OCI-LY7 (cell line): Measurements from ENCODE around the gene FCSK. TPM values are rescaled to one million over a fixed set of nuclear protein-coding genes. Genes with fewer than 3 reads are reported as not detected.
A peak's percentile ranks its signal among the peaks of the same experiment; 100 is the strongest.

ENCODE experiments used
- BruUV-seq: library from RNA; stranded (reverse); fragments of 400-500 nt; replicated peaks from 2 replicates; lab custom pipeline; 2021; lab: Mats Ljungman, UMichigan
- CTCF ChIA-PET: fragments of 300-600 bp; sonication (Branson Sonifier 250); formaldehyde crosslinking; loops from one replicate; lab custom pipeline; 2022; ENCODE audit warnings: antibody characterized with exemption; ENCODE audit not compliant: unreplicated experiment; lab: Charles Lee
- POLR2A ChIA-PET: fragments of 300-600 bp; sonication (Branson Sonifier 250); formaldehyde crosslinking; loops from one replicate; lab custom pipeline; 2022; ENCODE audit warnings: antibody characterized with exemption; lab: Charles Lee
- DNase-seq: peaks from one replicate; pipeline ENCODE4 v3.0.0-alpha.2; 2015; ENCODE audit warnings: low spot score
- H2AFZ ChIP-seq: fragments of 200-600 bp; sonication (generic), shearing (Covaris generic); 2 replicates; pipeline ENCODE4 v1.6.1; 2014; ENCODE audit warnings: mild to moderate bottlenecking, antibody characterized with exemption, low read length, moderate library complexity
- H3K27ac ChIP-seq: fragments of 200-600 bp; sonication (generic); 2 replicates; pipeline ENCODE4 v1.5.1; 2014; ENCODE audit warnings: mixed run types, low read depth, mild to moderate bottlenecking, moderate library complexity, low read length, inconsistent platforms; ENCODE audit not compliant: poor library complexity, severe bottlenecking
- H3K36me3 ChIP-seq: fragments of 200-600 bp; sonication (generic); 2 replicates; pipeline ENCODE4 v1.6.1; 2014; ENCODE audit warnings: mild to moderate bottlenecking, antibody characterized with exemption, low read length, moderate library complexity, mixed read lengths; ENCODE audit not compliant: insufficient read depth
- H3K4me1 ChIP-seq: fragments of 200-600 bp; sonication (generic); 2 replicates; pipeline ENCODE4 v1.5.1; 2014; ENCODE audit warnings: mild to moderate bottlenecking, low read length; ENCODE audit not compliant: insufficient read depth, poor library complexity, severe bottlenecking
- H3K4me2 ChIP-seq: fragments of 200-600 bp; sonication (generic); 2 replicates; pipeline ENCODE4 v1.6.1; 2014; ENCODE audit warnings: mild to moderate bottlenecking, low read length
- H3K4me3 ChIP-seq: fragments of 200-600 bp; sonication (generic); 2 replicates; pipeline ENCODE4 v1.5.1; 2014; ENCODE audit warnings: mild to moderate bottlenecking, low read depth, low read length; ENCODE audit not compliant: poor library complexity, severe bottlenecking
- H3K79me2 ChIP-seq: fragments of 200-600 bp; sonication (generic); 2 replicates; pipeline ENCODE4 v1.6.1; 2016; ENCODE audit warnings: low read depth, mild to moderate bottlenecking, low read length, moderate library complexity, mixed read lengths; ENCODE audit not compliant: insufficient read depth
- H3K9me2 ChIP-seq: fragments of 200-600 bp; sonication (generic); 2 replicates; pipeline ENCODE4 v1.6.1; 2016; ENCODE audit warnings: mild to moderate bottlenecking, low read length, mixed read lengths; ENCODE audit not compliant: insufficient read depth
- H3K9me3 ChIP-seq: fragments of 200-600 bp; sonication (generic); 2 replicates; pipeline ENCODE4 v1.6.1; 2014; ENCODE audit warnings: mild to moderate bottlenecking, mixed run types, low read length, mixed read lengths
- H4K20me1 ChIP-seq: fragments of 200-600 bp; sonication (generic); 2 replicates; pipeline ENCODE4 v1.6.1; 2014; ENCODE audit warnings: mild to moderate bottlenecking, antibody characterized with exemption, low read length, moderate library complexity, mixed read lengths; ENCODE audit not compliant: insufficient read depth
- EZH2phosphoT487 ChIP-seq: fragments of 200-600 bp; sonication (generic); IDR thresholded peaks from 2 replicates; pipeline ENCODE4 v1.6.1; 2018; ENCODE audit warnings: low read depth, borderline replicate concordance, mild to moderate bottlenecking, mixed run types, antibody characterized with exemption, low read length, moderate library complexity, mixed read lengths
- intact Hi-C: fragments of 100-400 bp; cut with micrococcal nuclease; formaldehyde crosslinking; loops from one replicate; pipeline ENCODE4 v1.10.0; 2022; ENCODE audit not compliant: unreplicated experiment
- total RNA-seq, 2 experiments: library from RNA; depleted of rRNA in 1 of 2; stranded (reverse); fragments of >200 nt in 1 of 2; shearing (Covaris generic) in 1 of 2; gene quantifications; 2 replicates each; pipeline ENCODE4 v1.2.3, GENCODE V29; 2014 to 2022
- TF ChIP-seq, protein P1 (sequence below): fragments of 200-600 bp; sonication (generic); conservative IDR thresholded peaks from 2 replicates; pipeline ENCODE4 v1.5.1; 2014; ENCODE audit warnings: mild to moderate bottlenecking, antibody characterized with exemption, low read length, moderate library complexity, mixed read lengths

FCSK gene
- total RNA-seq, 2 experiments from 2014 or later = 6.8 to 14.3 TPM

DNA sequence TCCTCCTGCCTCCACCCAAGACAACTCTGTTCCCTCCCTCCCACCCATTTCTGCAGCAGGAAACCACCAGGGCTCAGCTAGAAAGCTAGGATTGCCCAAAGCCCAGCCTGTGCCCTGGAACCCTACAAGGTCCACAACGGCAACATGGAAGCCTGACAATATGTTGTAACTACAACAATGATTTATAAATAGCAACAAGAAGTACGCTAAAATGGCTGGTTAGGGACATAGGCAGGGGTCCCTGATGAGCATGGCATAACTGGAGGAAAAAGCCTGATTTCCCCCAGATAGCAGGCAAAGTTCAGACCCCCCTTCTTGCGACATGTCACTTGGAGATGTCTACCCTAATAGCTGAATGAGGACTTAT lies 22.1 kb upstream of the FCSK start:
- Histone ChIP-seq H3K4me2 (peak overlapping the region; percentile 85), H3K4me1 (peaks cover 90% of the 10 kb centered on the region), H3K79me2 (peaks cover 77% of the 10 kb centered on the region), H3K9me3 (no peaks in the 10 kb centered on the region), H4K20me1 (no peaks in the 10 kb centered on the region), H3K9me2 (no peaks in the 10 kb centered on the region), H3K27ac (peak overlapping the region; percentile 100), H3K36me3 (peaks cover 19% of the 10 kb centered on the region), H2AFZ (no peak overlapping the region), H3K4me3 (peak overlapping the region; percentile 60)
- TF ChIP-seq, protein P1, sequence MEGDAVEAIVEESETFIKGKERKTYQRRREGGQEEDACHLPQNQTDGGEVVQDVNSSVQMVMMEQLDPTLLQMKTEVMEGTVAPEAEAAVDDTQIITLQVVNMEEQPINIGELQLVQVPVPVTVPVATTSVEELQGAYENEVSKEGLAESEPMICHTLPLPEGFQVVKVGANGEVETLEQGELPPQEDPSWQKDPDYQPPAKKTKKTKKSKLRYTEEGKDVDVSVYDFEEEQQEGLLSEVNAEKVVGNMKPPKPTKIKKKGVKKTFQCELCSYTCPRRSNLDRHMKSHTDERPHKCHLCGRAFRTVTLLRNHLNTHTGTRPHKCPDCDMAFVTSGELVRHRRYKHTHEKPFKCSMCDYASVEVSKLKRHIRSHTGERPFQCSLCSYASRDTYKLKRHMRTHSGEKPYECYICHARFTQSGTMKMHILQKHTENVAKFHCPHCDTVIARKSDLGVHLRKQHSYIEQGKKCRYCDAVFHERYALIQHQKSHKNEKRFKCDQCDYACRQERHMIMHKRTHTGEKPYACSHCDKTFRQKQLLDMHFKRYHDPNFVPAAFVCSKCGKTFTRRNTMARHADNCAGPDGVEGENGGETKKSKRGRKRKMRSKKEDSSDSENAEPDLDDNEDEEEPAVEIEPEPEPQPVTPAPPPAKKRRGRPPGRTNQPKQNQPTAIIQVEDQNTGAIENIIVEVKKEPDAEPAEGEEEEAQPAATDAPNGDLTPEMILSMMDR = no peak
- no peak for TF ChIP-seq EZH2phosphoT487
- no peak for DNase-seq
- no TSS peak for BruUV-seq
- ChIA-PET POLR2A (interaction anchor here (0.9 to 2.9 kb wide), 11 partner anchors 8 to 51 kb away, joined by 3 to 16 read pairs (median 6); partner anchors contain the start of gene FCSK), CTCF (interaction anchor here (0.7 to 1.2 kb wide), 2 partner anchors 11 to 24 kb away, joined by 3 to 4 read pairs; no protein-coding TSS in a partner anchor)
- intact Hi-C loops = loop anchor here (1.0 kb wide), 1 partner anchor 51 kb away; no protein-coding TSS in a partner anchor

DNA sequence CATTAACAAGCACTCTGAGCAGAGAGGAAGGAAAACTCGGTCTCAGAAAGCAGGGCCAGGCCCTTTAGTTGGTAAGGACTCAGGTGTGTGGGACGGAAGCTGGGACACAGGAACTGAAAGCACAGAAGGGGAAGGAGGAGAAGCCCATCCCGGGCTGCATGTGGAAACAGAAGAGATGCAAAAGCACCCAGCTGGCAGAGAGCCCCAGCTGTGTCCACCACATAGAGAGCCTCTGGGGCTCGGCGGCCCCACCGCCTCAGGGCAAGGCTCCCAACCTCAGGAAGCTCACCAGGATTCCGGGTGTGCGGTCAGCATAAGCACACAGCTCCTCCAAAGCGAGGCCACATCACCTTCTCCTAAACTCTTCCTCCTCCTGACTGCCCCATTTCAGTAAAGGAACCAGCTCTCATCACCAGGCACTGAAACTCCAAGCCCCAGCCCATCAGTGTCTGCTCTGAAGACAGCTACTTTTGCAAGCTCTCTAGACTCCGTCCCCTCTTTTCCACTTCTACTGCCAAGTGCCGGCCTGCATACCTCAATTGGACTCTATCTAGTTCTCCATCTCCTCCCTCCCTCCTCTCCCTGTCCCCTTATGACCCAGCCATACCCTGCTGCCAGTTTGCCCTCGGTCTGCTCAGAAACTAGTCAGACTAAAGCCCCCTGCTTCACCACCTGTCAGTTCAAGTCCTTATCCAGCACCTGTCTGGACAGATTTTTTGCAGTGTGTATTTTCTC lies 21.5 kb upstream of the FCSK start:
- Histone ChIP-seq H3K36me3 (peaks cover 19% of the 10 kb centered on the region), H2AFZ (no peak overlapping the region), H3K4me3 (peak overlapping the region; percentile 60), H4K20me1 (no peaks in the 10 kb centered on the region), H3K9me2 (no peaks in the 10 kb centered on the region), H3K27ac (peak overlapping the region; percentile 100), H3K4me2 (peak overlapping the region; percentile 85), H3K79me2 (peaks cover 78% of the 10 kb centered on the region), H3K4me1 (peaks cover 85% of the 10 kb centered on the region), H3K9me3 (no peaks in the 10 kb centered on the region)
- intact Hi-C loops = loop anchor here (1.0 kb wide), 1 partner anchor 52 kb away; no protein-coding TSS in a partner anchor
- ChIA-PET CTCF (interaction anchor here (0.5 to 1.2 kb wide), 2 partner anchors 11 to 20 kb away, joined by 3 read pairs; no protein-coding TSS in a partner anchor), POLR2A (interaction anchor here (1.0 to 2.9 kb wide), 10 partner anchors 8 to 51 kb away, joined by 3 to 16 read pairs (median 8); partner anchors contain the start of gene FCSK)
- TF ChIP-seq EZH2phosphoT487 = no peak
- TF ChIP-seq, protein P1 = no peak
- BruUV-seq = no TSS peak
- peak; percentile 89 for DNase-seq
